ENCODE data around the gene TRIM63. TPM values are rescaled to one million over a fixed set of nuclear protein-coding genes. Genes with fewer than 3 reads are reported as not detected.

The TRIM63 gene
- total and polyA plus RNA-seq, 9 of the 15 experiments (the other 6 are each of a cell fraction or from before 2014, with no cell fraction given) = 0.08 to 0.57 (median 0.36) TPM

DNA sequence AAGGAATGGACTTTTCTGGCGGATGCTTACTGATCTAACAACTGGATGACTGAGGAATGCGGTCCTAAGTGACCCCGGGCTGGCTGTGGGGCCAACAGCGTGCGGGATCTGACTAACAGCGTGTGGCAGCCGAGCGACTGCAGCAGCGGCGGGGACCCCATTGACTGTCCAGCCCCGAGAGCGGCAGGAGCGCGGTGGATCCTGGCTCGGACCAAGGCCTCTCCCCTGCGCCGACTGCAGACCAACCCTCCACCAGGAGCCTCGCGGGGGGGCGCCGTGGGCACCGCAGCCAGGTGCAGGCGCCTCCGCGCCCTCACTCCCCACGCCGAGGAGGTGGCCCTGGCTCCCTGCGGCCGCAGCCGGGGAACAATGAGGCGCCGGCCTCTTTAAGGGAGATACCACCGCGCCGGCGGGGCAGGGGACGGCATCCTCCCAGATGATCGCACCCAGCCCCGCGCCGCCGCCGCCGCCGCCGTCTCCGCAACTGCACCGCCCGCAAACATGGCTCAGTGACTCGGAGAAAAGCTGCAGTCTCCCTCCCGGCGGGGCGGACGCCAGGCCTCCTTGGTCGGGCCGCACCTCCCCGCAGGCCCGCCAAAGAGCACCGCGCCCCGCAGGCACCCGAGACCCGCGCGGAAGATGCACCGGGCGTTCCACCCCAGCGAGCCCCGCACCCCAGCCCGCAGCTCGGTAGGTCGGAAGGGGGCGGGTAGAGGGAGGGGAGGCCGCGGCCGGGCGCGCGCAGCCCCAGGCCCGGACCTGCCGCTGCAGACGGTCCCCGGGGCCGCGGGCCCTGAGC lies 43.5 kb upstream of the TRIM63 start (continued):
- TF ChIP-seq SRSF7 (optimal IDR thresholded peaks at IDR 0.05; ENCODE audit: low read depth, low read length) (peak; percentile 26), NRF1 (conservative IDR thresholded peaks at IDR 0.05 in 1 of 2, IDR thresholded peaks at IDR 0.05 in 1 of 2) (peak; percentile 53 to 60), FIP1L1 (IDR thresholded peaks at IDR 0.05; ENCODE audit: low read depth, low read length, poor library complexity, severe bottlenecking) (peak; percentile 78), HOXB6 (CRISPR knock-in tag; IDR thresholded peaks at IDR 0.05; ENCODE audit: borderline replicate concordance) (peak; percentile 77; the same call in 1 of the 2 replicates), EHMT2 (IDR thresholded peaks at IDR 0.05) (no peak), NFIX (CRISPR knock-in tag; IDR thresholded peaks at IDR 0.05; ENCODE audit: low read depth) (no peak), EP400 (IDR thresholded peaks at IDR 0.05) (peak; percentile 58), CC2D1A (IDR thresholded peaks at IDR 0.05) (no peak), MAFK (IDR thresholded peaks at IDR 0.05; ENCODE audit: low read length) (no peak), POLR2A (conservative IDR thresholded peaks at IDR 0.05) (peak; percentile 87), DDX20 (tag; IDR thresholded peaks at IDR 0.05; ENCODE audit: low read depth) (no peak), XRCC5 (IDR thresholded peaks at IDR 0.05; ENCODE audit: low read depth, low read length) (no peak), KLF10 (CRISPR knock-in tag; IDR thresholded peaks at IDR 0.05) (no peak), PRPF4 (IDR thresholded peaks at IDR 0.05; ENCODE audit: insufficient read depth, low read depth, low read length, poor library complexity, severe bottlenecking) (peak; percentile 36), MAFG (tag; conservative IDR thresholded peaks at IDR 0.05) (no peak), PHF8 (IDR thresholded peaks at IDR 0.05; ENCODE audit: borderline replicate concordance, low read length) (peak; percentile 73; the same call in 1 of the 2 replicates), ZNF76 (CRISPR knock-in tag; IDR thresholded peaks at IDR 0.05; ENCODE audit: borderline replicate concordance) (no peak), ZNF444 (CRISPR knock-in tag; IDR thresholded peaks at IDR 0.05) (no peak), ZBED1 (IDR thresholded peaks at IDR 0.05) (no peak; the same call in 1 of the 2 replicates)
- TF ChIP-seq, protein P1, sequence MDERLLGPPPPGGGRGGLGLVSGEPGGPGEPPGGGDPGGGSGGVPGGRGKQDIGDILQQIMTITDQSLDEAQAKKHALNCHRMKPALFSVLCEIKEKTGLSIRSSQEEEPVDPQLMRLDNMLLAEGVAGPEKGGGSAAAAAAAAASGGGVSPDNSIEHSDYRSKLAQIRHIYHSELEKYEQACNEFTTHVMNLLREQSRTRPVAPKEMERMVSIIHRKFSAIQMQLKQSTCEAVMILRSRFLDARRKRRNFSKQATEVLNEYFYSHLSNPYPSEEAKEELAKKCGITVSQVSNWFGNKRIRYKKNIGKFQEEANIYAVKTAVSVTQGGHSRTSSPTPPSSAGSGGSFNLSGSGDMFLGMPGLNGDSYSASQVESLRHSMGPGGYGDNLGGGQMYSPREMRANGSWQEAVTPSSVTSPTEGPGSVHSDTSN (CRISPR knock-in tag; IDR thresholded peaks at IDR 0.05; ENCODE audit: low read depth) = no peak
- TF ChIP-seq, protein P1 (tag; conservative IDR thresholded peaks at IDR 0.05; ENCODE audit: low read depth) = no peak
- TF ChIP-seq, protein P2, sequence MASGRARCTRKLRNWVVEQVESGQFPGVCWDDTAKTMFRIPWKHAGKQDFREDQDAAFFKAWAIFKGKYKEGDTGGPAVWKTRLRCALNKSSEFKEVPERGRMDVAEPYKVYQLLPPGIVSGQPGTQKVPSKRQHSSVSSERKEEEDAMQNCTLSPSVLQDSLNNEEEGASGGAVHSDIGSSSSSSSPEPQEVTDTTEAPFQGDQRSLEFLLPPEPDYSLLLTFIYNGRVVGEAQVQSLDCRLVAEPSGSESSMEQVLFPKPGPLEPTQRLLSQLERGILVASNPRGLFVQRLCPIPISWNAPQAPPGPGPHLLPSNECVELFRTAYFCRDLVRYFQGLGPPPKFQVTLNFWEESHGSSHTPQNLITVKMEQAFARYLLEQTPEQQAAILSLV (tag; IDR thresholded peaks at IDR 0.05) = no peak
- TF ChIP-seq, protein P3, sequence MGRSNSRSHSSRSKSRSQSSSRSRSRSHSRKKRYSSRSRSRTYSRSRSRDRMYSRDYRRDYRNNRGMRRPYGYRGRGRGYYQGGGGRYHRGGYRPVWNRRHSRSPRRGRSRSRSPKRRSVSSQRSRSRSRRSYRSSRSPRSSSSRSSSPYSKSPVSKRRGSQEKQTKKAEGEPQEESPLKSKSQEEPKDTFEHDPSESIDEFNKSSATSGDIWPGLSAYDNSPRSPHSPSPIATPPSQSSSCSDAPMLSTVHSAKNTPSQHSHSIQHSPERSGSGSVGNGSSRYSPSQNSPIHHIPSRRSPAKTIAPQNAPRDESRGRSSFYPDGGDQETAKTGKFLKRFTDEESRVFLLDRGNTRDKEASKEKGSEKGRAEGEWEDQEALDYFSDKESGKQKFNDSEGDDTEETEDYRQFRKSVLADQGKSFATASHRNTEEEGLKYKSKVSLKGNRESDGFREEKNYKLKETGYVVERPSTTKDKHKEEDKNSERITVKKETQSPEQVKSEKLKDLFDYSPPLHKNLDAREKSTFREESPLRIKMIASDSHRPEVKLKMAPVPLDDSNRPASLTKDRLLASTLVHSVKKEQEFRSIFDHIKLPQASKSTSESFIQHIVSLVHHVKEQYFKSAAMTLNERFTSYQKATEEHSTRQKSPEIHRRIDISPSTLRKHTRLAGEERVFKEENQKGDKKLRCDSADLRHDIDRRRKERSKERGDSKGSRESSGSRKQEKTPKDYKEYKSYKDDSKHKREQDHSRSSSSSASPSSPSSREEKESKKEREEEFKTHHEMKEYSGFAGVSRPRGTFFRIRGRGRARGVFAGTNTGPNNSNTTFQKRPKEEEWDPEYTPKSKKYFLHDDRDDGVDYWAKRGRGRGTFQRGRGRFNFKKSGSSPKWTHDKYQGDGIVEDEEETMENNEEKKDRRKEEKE (IDR thresholded peaks at IDR 0.05; ENCODE audit: borderline replicate concordance in 1 of 2, control insufficient read depth in 1 of 2, low read depth in 2 of 2, low read length in 1 of 2) = peak in 1 of 2 experiments; percentile 81; a peak in 2 of 4 replicates
